Measurements from ENCODE around the gene MOB1A. TPM values are rescaled to one million over a fixed set of nuclear protein-coding genes. Genes with fewer than 3 reads are reported as not detected.

Gene MOB1A
- total and polyA plus RNA-seq, 2 of the 13 experiments (the other 11 are each of a cell fraction or from before 2014, with no cell fraction given) = 48.2 to 139 TPM

DNA sequence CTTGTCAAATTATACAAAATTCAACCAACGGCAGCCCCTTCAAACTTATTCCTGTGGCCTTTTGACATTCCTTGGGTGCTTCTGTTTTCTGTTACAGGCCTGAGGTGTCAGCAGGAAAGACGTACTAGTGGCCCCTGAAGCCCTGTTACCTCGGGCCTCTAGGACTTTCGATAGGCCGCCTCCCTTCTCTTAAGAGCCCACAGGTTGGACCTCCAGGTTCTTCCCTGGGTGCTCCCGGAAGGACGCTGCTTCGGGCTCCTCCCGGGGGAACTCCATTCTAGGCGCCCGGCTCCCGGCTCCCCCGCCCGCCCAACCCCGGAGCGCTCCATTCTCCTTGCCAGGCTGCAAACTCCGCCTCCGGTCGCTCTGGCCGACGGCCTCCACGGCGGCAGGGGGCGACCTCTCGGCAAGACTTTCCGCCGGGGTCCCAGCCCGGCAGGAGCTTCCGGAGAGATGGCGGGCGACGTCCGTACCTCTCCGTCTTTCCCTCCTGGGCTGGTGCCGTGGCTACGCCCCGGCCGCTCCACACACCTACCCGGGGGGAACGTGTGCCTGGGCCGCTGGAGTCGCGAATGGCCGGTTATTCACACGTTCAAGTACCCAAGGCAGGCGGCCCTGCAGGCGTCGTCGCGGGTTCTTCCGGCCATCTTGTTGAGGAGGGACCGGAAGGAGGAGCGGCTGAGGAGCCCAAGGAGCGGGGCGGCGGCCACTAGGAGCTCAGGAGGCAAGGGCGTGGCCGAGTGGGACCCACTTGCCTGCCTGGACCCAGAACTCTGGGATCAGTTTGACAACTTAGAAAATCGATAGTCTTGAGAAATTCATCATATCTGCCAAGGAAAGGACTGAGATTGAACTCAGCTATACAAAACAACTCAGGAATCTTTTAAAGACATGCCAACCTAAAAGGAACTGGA is 58.5 kb downstream of the MOB1A start (continued):
- TF ChIP-seq, protein P1, sequence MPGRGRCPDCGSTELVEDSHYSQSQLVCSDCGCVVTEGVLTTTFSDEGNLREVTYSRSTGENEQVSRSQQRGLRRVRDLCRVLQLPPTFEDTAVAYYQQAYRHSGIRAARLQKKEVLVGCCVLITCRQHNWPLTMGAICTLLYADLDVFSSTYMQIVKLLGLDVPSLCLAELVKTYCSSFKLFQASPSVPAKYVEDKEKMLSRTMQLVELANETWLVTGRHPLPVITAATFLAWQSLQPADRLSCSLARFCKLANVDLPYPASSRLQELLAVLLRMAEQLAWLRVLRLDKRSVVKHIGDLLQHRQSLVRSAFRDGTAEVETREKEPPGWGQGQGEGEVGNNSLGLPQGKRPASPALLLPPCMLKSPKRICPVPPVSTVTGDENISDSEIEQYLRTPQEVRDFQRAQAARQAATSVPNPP (CRISPR knock-in tag; IDR thresholded peaks at IDR 0.05) = peak; percentile 96
- TF ChIP-seq, protein P2, sequence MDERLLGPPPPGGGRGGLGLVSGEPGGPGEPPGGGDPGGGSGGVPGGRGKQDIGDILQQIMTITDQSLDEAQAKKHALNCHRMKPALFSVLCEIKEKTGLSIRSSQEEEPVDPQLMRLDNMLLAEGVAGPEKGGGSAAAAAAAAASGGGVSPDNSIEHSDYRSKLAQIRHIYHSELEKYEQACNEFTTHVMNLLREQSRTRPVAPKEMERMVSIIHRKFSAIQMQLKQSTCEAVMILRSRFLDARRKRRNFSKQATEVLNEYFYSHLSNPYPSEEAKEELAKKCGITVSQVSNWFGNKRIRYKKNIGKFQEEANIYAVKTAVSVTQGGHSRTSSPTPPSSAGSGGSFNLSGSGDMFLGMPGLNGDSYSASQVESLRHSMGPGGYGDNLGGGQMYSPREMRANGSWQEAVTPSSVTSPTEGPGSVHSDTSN (CRISPR knock-in tag; IDR thresholded peaks at IDR 0.05) = no peak
- TF ChIP-seq ZBTB7B (CRISPR knock-in tag; IDR thresholded peaks at IDR 0.05) (peak; percentile 85), ESRRA (CRISPR knock-in tag; IDR thresholded peaks at IDR 0.05; ENCODE audit: low read depth) (peak; percentile 67), U2AF2 (IDR thresholded peaks at IDR 0.05; ENCODE audit: low read depth, low read length) (no peak), ZNF720 (CRISPR knock-in tag; IDR thresholded peaks at IDR 0.05) (no peak), ZNF766 (CRISPR knock-in tag; IDR thresholded peaks at IDR 0.05; ENCODE audit: borderline replicate concordance) (peak; percentile 88), ATF4 (CRISPR knock-in tag; IDR thresholded peaks at IDR 0.05) (peak in 1 of 2 experiments; percentile 69; a peak in 2 of 4 replicates), HNF1A (IDR thresholded peaks at IDR 0.05; ENCODE audit: low read depth) (peak; percentile 43; the same call in 1 of the 2 replicates), HNF1A (CRISPR knock-in tag; IDR thresholded peaks at IDR 0.05; ENCODE audit: borderline replicate concordance) (peak; percentile 74; the same call in 1 of the 2 replicates), IRF9 (CRISPR knock-in tag; IDR thresholded peaks at IDR 0.05; ENCODE audit: borderline replicate concordance) (peak; percentile 91; the same call in 1 of the 2 replicates)
- TF ChIP-seq, protein P3, sequence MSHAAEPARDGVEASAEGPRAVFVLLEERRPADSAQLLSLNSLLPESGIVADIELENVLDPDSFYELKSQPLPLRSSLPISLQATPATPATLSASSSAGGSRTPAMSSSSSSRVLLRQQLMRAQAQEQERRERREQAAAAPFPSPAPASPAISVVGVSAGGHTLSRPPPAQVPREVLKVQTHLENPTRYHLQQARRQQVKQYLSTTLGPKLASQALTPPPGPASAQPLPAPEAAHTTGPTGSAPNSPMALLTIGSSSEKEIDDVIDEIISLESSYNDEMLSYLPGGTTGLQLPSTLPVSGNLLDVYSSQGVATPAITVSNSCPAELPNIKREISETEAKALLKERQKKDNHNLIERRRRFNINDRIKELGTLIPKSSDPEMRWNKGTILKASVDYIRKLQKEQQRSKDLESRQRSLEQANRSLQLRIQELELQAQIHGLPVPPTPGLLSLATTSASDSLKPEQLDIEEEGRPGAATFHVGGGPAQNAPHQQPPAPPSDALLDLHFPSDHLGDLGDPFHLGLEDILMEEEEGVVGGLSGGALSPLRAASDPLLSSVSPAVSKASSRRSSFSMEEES (CRISPR knock-in tag; IDR thresholded peaks at IDR 0.05) = peak; percentile 79
- TF ChIP-seq, protein P4, sequence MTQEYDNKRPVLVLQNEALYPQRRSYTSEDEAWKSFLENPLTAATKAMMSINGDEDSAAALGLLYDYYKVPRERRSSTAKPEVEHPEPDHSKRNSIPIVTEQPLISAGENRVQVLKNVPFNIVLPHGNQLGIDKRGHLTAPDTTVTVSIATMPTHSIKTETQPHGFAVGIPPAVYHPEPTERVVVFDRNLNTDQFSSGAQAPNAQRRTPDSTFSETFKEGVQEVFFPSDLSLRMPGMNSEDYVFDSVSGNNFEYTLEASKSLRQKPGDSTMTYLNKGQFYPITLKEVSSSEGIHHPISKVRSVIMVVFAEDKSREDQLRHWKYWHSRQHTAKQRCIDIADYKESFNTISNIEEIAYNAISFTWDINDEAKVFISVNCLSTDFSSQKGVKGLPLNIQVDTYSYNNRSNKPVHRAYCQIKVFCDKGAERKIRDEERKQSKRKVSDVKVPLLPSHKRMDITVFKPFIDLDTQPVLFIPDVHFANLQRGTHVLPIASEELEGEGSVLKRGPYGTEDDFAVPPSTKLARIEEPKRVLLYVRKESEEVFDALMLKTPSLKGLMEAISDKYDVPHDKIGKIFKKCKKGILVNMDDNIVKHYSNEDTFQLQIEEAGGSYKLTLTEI (CRISPR knock-in tag; conservative IDR thresholded peaks at IDR 0.05) = no peak
